GM12872 (cell line): ENCODE measurements around the gene HIRA.

ENCODE experiments used
- TF ChIP-seq, protein P1 (sequence below): IDR thresholded peaks from 3 replicates; pipeline ENCODE4 v1.5.1; 2011; ENCODE audit warnings: low read depth, mild to moderate bottlenecking, low read length, moderate library complexity; ENCODE audit not compliant: insufficient read depth

The HIRA gene

DNA sequence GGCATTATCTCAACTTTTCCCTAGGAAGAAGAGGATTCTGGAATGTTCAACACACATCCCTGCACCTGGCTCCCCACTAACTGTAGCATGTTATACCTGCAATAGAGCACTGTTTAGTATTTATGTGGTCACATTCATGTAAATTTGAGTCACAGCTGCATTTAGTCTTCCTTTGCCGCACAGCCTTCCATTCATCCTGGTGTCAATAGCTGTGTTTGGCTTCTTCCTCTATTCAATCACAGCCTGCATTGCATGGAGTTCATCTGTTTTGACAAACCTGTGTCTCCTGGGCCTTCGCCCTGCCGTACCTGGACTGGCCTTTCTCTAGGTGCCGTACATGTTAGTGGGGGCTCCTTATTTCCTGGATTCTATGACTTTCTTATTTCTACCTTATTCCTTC lies 20.0 kb upstream of the HIRA start:
- TF ChIP-seq, protein P1, sequence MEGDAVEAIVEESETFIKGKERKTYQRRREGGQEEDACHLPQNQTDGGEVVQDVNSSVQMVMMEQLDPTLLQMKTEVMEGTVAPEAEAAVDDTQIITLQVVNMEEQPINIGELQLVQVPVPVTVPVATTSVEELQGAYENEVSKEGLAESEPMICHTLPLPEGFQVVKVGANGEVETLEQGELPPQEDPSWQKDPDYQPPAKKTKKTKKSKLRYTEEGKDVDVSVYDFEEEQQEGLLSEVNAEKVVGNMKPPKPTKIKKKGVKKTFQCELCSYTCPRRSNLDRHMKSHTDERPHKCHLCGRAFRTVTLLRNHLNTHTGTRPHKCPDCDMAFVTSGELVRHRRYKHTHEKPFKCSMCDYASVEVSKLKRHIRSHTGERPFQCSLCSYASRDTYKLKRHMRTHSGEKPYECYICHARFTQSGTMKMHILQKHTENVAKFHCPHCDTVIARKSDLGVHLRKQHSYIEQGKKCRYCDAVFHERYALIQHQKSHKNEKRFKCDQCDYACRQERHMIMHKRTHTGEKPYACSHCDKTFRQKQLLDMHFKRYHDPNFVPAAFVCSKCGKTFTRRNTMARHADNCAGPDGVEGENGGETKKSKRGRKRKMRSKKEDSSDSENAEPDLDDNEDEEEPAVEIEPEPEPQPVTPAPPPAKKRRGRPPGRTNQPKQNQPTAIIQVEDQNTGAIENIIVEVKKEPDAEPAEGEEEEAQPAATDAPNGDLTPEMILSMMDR, result no peak

DNA sequence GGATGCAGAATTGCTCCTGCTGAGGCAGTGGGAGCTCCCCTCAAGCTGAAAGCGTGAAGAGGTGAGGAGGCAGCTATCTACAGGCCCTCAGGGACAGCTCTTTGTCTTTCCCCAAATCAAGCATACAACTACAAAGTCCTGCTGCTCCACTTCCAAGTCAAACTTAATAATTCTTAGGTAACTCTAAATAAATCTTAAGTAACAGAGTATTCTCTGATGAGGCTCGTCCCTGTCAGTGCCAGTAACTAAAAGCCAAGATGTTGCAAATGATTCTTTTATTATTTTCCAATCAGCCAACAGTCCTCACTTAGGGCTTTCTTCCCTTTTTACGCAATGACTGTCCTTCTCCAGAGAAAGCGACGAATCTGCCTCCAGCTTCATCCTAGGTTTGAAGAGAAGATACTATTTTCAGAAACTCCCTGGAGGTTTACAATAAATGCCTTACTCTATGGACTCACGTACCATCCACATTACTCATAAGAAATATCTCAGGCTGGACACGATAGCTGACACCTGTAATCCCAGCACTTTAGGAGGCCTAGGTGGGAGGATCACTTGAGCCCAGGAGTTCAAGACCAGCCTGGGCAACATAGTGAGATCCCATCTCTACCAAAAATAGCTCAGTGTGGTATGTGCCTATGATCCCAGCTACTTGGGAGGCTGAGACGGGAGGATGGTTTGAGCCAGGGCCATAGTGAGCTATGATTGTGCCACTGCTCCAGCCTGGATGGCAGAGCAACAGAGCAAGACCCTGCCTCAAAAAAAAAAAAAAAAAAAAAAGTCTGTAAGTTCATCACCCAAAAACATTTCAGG lies 19.0 kb upstream of the HIRA start:
- TF ChIP-seq, protein P1, result no peak

DNA sequence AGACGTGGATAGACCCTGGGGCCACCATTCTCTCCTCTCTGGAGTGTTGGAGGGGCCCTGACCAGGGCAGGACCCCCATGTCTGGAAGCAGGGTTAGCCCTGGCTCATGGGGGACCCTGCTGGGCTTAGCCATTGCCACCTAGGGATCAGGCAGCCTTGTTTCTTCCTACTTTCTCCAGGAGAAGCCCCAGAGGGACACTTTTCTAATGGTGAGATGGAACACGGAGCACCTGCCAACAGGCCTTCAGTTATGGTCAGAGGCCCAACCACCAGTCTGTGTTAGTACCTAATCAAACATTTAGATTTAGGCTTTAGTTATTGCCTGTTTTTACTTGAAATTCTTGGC lies 17.9 kb upstream of the HIRA start:
- TF ChIP-seq, protein P1, result no peak

DNA sequence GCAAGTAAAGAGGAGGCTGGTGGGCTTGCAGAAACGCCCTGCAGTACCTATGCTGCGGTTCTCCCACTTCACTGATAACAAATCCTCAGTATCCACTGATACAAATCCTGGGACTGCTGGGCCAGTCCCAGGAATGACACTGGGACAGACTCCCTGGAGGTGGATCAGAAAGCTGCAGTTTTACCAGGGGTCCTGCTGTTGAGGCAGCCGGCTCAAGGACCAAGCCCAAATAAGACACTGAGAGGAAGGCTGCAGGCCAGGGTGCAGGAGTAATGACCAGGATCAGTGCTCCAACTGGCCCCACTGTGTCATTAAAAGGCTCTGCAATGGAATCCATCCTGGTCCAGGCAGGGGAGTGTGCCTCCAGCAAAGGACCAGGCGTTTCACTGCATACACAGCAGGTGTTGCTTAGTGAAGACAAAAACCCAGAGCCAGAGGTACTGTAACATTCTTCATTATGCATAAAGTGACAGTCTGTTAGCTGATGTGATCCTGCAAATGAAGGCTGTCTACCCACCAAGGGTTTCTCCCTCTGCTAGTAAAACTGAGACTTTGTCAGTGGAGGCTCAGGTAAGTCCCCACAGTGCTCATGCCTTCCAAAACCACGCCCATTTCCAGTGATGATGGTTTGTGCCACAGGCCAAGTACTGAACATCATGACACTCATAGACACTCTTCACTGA lies 17.3 kb upstream of the HIRA start:
- TF ChIP-seq, protein P1, result no peak

DNA sequence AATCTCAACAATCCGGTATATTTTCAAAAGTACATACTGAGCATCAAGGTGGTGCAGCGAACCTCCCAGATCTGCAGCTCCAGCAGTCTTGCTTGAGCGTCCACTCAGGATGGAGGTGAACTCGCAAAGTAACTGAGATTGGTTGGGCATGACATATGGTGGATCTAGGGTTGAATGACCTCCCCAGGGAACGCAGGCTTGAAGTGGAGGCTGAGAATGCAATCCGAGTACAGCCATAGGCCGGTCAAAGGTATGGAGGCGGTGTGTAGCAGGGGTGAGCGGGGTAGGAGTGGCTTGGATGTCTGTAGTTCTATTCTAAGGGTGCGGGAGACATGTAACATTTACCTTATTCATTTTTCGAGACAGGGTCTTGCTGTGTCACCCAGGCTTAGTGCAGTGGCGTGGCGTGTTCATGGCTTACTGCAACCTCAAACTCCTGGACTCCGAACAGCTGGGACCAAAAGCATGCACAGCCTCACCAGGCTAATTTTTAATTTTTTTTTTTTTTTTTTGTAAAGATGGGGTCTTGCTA lies 16.6 kb upstream of the HIRA start:
- TF ChIP-seq, protein P1, result no peak

DNA sequence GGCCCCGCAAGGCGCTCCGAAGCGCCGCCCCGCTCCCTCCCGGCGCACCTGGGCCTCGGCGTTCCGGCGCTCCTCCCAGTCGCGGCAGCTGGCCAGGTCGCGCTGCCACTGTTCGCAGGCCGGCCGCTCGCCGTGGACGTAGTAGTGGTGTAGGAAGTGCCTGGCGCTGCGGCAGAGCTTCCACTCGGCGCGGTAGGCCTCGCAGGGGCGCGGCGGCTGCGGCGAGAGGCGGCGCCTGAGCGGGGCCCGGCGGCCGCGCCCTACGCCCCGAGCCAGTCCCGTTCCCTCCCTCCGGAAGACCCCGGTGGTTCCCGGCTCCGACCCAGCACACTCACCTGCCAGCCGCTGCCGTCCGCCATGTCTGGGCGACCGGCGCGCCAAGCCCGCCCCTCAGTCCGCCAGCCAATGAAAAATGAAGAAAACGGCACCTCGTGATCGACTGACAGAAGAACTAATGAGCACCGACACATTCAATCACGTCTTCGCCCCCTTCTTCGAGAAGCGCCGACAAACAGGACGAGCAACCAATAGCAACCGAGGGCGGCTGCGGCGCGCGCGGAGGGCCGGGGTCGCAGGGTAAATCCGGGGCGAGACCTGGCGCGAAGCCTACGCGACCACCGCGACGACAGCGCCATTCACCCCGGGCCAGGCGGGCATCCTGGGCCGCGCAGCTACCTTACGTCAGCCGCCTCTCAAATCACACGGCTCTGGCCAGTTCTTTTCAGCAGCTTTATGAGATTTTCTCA lies 16.0 kb upstream of the HIRA start, which contains the start of gene C22orf39:
Gene C22orf39, minus strand, starts transcription at position 382 of the 746 bp plus-strand sequence. Its CDS starts 23 bp downstream, at position 359.
- TF ChIP-seq, protein P1, result no peak

DNA sequence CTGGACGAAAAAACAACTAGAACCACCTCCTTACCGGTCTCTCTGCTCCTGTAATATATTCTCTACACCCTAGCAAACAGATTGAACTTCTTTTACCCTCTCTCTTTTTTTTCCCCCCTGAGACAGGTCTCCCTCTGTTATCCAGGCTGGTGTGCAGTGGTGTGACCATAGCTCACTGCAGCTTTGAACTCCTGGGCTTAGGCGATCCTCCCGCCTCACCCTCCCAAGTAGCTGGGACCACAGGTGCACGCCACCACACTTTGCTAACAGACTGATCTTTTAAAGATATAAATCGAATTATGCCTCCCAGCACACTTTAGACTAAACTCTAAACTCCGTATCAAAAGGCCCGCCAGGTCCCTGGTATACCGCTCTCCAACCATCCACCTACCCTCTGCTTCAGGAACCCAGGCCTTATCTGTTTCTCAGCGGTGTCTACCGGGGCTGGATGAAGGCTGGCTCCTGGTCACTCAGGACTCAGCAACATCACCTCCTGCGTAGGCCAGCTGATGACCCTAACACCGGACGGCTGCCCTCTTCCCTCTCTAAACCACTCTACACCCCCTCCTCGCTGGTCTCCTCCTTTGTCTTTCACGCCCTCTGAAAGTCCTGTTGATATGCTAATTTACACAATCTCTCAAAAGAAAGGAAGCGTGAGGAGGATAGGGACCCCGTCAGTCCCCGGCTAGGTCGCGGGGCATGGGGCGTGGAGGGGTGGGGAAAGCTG lies 15.2 kb upstream of the HIRA start:
- TF ChIP-seq, protein P1, result no peak
